Measurements from ENCODE around the gene AUTS2. TPM values are rescaled to one million over a fixed set of nuclear protein-coding genes. Genes with fewer than 3 reads are reported as not detected.

The AUTS2 gene
- total RNA-seq, 4 donors from 2014 or later = 29.8 to 114 (median 59.4) TPM

GRCh38 chr7:69653806-69654205, 55.5 kb downstream of the AUTS2 start:
- 94 to 100% methylated on average over 2 of the region's 2 CpGs for WGBS, 2 donors (ENCODE audit: low coverage in 1 of 2)
- TF ChIP-seq CTCF (IDR thresholded peaks at IDR 0.05) (no peak), EP300 (IDR thresholded peaks at IDR 0.05; ENCODE audit: low read depth) (no peak), POLR2AphosphoS5 (IDR thresholded peaks at IDR 0.05) (no peak), POLR2A (IDR thresholded peaks at IDR 0.05) (no peak)
- H3K9me3 ChIP-seq = no peaks in the 10 kb centered on the region
- in situ Hi-C loops (cut with MboI; ENCODE audit: low pct_ligation_motif_present in 1 of 4, low pct_unique_long_range_greater_than_20kb in 1 of 4, low sequenced_read_pairs in 3 of 4) = no loop called here
- peaks cover 0 to 16% (median 2%) of the 10 kb centered on the region in 4 donors for H3K4me1 ChIP-seq
- no peak overlapping the region for H3K27ac ChIP-seq
- H3K4me3 ChIP-seq = no peak overlapping the region
- no peaks in the 10 kb centered on the region for H3K36me3 ChIP-seq
- DNase-seq = no peak
- intact Hi-C loops (cut with DNase I; ENCODE audit: low total_unique reads) = no loop called here
- no peaks in the 10 kb centered on the region for H3K27me3 ChIP-seq

- TF ChIP-seq POLR2A (IDR thresholded peaks at IDR 0.05) (no peak), CTCF (IDR thresholded peaks at IDR 0.05) (no peak), EP300 (IDR thresholded peaks at IDR 0.05; ENCODE audit: low read depth) (no peak), POLR2AphosphoS5 (IDR thresholded peaks at IDR 0.05) (no peak)
- intact Hi-C loops (cut with DNase I; ENCODE audit: low total_unique reads) = no loop called here
- Histone ChIP-seq H3K27ac (no peak overlapping the region), H3K4me3 (no peak overlapping the region), H3K4me1 (peaks cover 0 to 16% (median 2%) of the 10 kb centered on the region in 4 donors), H3K36me3 (no peaks in the 10 kb centered on the region), H3K27me3 (no peaks in the 10 kb centered on the region), H3K9me3 (no peaks in the 10 kb centered on the region)
- no peak for DNase-seq
- WGBS, 2 donors (ENCODE audit: low coverage in 1 of 2) = 21% methylated on average over 2 of the region's 2 CpGs; no CpG with 5 or more reads in 1 of the 2 donors
- in situ Hi-C loops (cut with MboI; ENCODE audit: low pct_ligation_motif_present in 1 of 4, low pct_unique_long_range_greater_than_20kb in 1 of 4, low sequenced_read_pairs in 3 of 4) = no loop called here
Observed at GRCh38 chr7:69654381-69654780, 56.1 kb downstream of the AUTS2 start.

GRCh38 chr7:69654849-69655707, 56.8 kb downstream of the AUTS2 start:
- DNase-seq = no peak
- H3K9me3 ChIP-seq = no peaks in the 10 kb centered on the region
- WGBS, 2 donors (ENCODE audit: low coverage in 1 of 2) = 56 to 69% methylated on average over 5 to 6 of the region's 6 CpGs
- no peak for TF ChIP-seq POLR2AphosphoS5 (IDR thresholded peaks at IDR 0.05)
- TF ChIP-seq EP300 (IDR thresholded peaks at IDR 0.05; ENCODE audit: low read depth) = no peak
- TF ChIP-seq CTCF (IDR thresholded peaks at IDR 0.05) = no peak
- TF ChIP-seq POLR2A (IDR thresholded peaks at IDR 0.05) = no peak
- H3K27ac ChIP-seq = no peak overlapping the region
- no peaks in the 10 kb centered on the region for H3K36me3 ChIP-seq
- peaks cover 0 to 19% (median 2%) of the 10 kb centered on the region in 4 donors for H3K4me1 ChIP-seq
- intact Hi-C loops (cut with DNase I; ENCODE audit: low total_unique reads) = no loop called here
- H3K4me3 ChIP-seq = no peak overlapping the region
- H3K27me3 ChIP-seq = no peaks in the 10 kb centered on the region
- in situ Hi-C loops (cut with MboI; ENCODE audit: low pct_ligation_motif_present in 1 of 4, low pct_unique_long_range_greater_than_20kb in 1 of 4, low sequenced_read_pairs in 3 of 4) = no loop called here

- intact Hi-C loops (cut with DNase I; ENCODE audit: low total_unique reads) = no loop called here
- Histone ChIP-seq H3K27ac (no peak overlapping the region), H3K4me3 (no peak overlapping the region), H3K4me1 (peaks cover 0 to 19% (median 2%) of the 10 kb centered on the region in 4 donors), H3K9me3 (no peaks in the 10 kb centered on the region), H3K27me3 (no peaks in the 10 kb centered on the region), H3K36me3 (no peaks in the 10 kb centered on the region)
- DNase-seq = no peak
- TF ChIP-seq EP300 (IDR thresholded peaks at IDR 0.05; ENCODE audit: low read depth) (no peak), POLR2A (IDR thresholded peaks at IDR 0.05) (no peak), CTCF (IDR thresholded peaks at IDR 0.05) (no peak), POLR2AphosphoS5 (IDR thresholded peaks at IDR 0.05) (no peak)
- in situ Hi-C loops (cut with MboI; ENCODE audit: low pct_ligation_motif_present in 1 of 4, low pct_unique_long_range_greater_than_20kb in 1 of 4, low sequenced_read_pairs in 3 of 4) = no loop called here
- 71 to 86% methylated on average over 1 to 2 of the region's 2 CpGs for WGBS, 2 donors (ENCODE audit: low coverage in 1 of 2)
Observed at GRCh38 chr7:69656077-69656476, 57.8 kb downstream of the AUTS2 start.
